C1 segment of cervical spinal cord (tissue), 14 donors: ENCODE measurements around the gene SLC16A3.
"Not testable (repeated sequence)": the region's sequence is repeated elsewhere in the genome, so short reads cannot be mapped to it uniquely, and the experiment has no call there.

ENCODE experiments used
- DNase-seq, 14 donors: peaks; one replicate each; lab custom pipeline; 2025; lab: John Stamatoyannopoulos, UW

Gene SLC16A3

GRCh38 chr17:82246365-82247181, 17.7 kb downstream of the SLC16A3 start:
- DNase-seq, result peak in 2 of 14 donors; percentile 27 to 31

- DNase-seq, result no peak
Observed at GRCh38 chr17:82247182-82247823, 18.5 kb downstream of the SLC16A3 start.

GRCh38 chr17:82247856-82248671, 19.2 kb downstream of the SLC16A3 start:
- no peak for DNase-seq

- no peak for DNase-seq
Observed at GRCh38 chr17:82248815-82249674, 20.2 kb downstream of the SLC16A3 start.

- DNase-seq, result no peak
Observed at GRCh38 chr17:82249896-82250581, 21.2 kb downstream of the SLC16A3 start.

GRCh38 chr17:82250868-82251500, 22.1 kb downstream of the SLC16A3 start:
- no peak for DNase-seq

- DNase-seq, result no peak
Observed at GRCh38 chr17:82252511-82253178, 23.8 kb downstream of the SLC16A3 start.

- DNase-seq, result no peak
Observed at GRCh38 chr17:82253179-82253544, 24.3 kb downstream of the SLC16A3 start.

GRCh38 chr17:82254096-82254495, 25.3 kb downstream of the SLC16A3 start:
- DNase-seq, result not testable (repeated sequence)

GRCh38 chr17:82254746-82255145, 25.9 kb downstream of the SLC16A3 start:
- not testable (repeated sequence) for DNase-seq

- DNase-seq, result no peak
Observed at GRCh38 chr17:82255402-82255972, 26.6 kb downstream of the SLC16A3 start.

- DNase-seq, result no peak
Observed at GRCh38 chr17:82256242-82256885, 27.5 kb downstream of the SLC16A3 start.

- peak in 11 of 14 donors; percentile 11 to 66 (median 40) for DNase-seq
Observed at GRCh38 chr17:82257473-82257872, 28.6 kb downstream of the SLC16A3 start.

GRCh38 chr17:82258555-82258954, 29.7 kb downstream of the SLC16A3 start:
- no peak for DNase-seq

GRCh38 chr17:82259972-82260961, 31.4 kb downstream of the SLC16A3 start:
- DNase-seq, result not testable (repeated sequence)

GRCh38 chr17:82262344-82262743, 33.5 kb downstream of the SLC16A3 start:
- no peak for DNase-seq

GRCh38 chr17:82263641-82264040, 34.8 kb downstream of the SLC16A3 start:
- DNase-seq, result no peak
